Activated CD4-positive, alpha-beta memory T cell treated with anti-CD3 and anti-CD28 coated beads for 36 hours (primary cell): ENCODE data around the gene PCDHA8. TPM values are rescaled to one million over a fixed set of nuclear protein-coding genes. Genes with fewer than 3 reads are reported as not detected.
"Not testable (repeated sequence)": the region's sequence is repeated elsewhere in the genome, so short reads cannot be mapped to it uniquely, and the experiment has no call there.

Source experiments
- CTCF ChIA-PET: fragments of 350-600 bp; sonication (Branson Sonifier 250); formaldehyde crosslinking; loops from one replicate; lab custom pipeline; 2021; ENCODE audit warnings: antibody characterized with exemption, inconsistent platforms; lab: Charles Lee
- POLR2A ChIA-PET: fragments of 350-600 bp; sonication (Branson Sonifier 250); formaldehyde crosslinking; loops from one replicate; lab custom pipeline; 2021; ENCODE audit warnings: antibody characterized with exemption; lab: Charles Lee
- DNase-seq: peaks from one replicate; pipeline ENCODE4 v3.0.0-alpha.2; 2020
- H3K27ac Mint-ChIP-seq: one replicate; pipeline ENCODE4 v1.8.0; 2021; ENCODE audit warnings: mixed read lengths
- H3K27me3 Mint-ChIP-seq: one replicate; pipeline ENCODE4 v1.8.0; 2021; ENCODE audit warnings: mixed read lengths
- H3K36me3 Mint-ChIP-seq: one replicate; pipeline ENCODE4 v1.8.0; 2021; ENCODE audit warnings: mixed read lengths
- H3K4me1 Mint-ChIP-seq: one replicate; pipeline ENCODE4 v1.8.0; 2021; ENCODE audit warnings: low read depth, mixed read lengths
- H3K4me3 Mint-ChIP-seq: one replicate; pipeline ENCODE4 v1.8.0; 2021; ENCODE audit warnings: mild to moderate bottlenecking, mixed read lengths
- H3K9me3 Mint-ChIP-seq: one replicate; pipeline ENCODE4 v1.8.0; 2021; ENCODE audit warnings: mixed read lengths
- intact Hi-C: fragments of 100-400 bp; cut with micrococcal nuclease; formaldehyde crosslinking; loops from one replicate; pipeline ENCODE4 v1.15.1; 2023
- total RNA-seq, 2 experiments: library from RNA; stranded (reverse); gene quantifications; one replicate each; pipeline ENCODE4 v1.2.3, GENCODE V29; 2021

PCDHA8 gene
- total RNA-seq, 2 experiments from 2014 or later, result not detected

- H3K4me3 Mint-ChIP-seq, intact Hi-C loops, H3K4me1 Mint-ChIP-seq, H3K27ac Mint-ChIP-seq, DNase-seq, POLR2A ChIA-PET, H3K36me3 Mint-ChIP-seq: not testable (repeated sequence)
- CTCF ChIA-PET, result interaction anchor here (0.9 kb wide), 1 partner anchor 192 kb away, joined by 3 read pairs; no protein-coding TSS in a partner anchor
- H3K27me3 Mint-ChIP-seq, result peaks cover 15% of the 10 kb centered on the region
- H3K9me3 Mint-ChIP-seq, result peaks cover 21% of the 10 kb centered on the region
Measured at GRCh38 chr5:140834439-140835008, 6.5 kb upstream of the PCDHA8 start.

DNA sequence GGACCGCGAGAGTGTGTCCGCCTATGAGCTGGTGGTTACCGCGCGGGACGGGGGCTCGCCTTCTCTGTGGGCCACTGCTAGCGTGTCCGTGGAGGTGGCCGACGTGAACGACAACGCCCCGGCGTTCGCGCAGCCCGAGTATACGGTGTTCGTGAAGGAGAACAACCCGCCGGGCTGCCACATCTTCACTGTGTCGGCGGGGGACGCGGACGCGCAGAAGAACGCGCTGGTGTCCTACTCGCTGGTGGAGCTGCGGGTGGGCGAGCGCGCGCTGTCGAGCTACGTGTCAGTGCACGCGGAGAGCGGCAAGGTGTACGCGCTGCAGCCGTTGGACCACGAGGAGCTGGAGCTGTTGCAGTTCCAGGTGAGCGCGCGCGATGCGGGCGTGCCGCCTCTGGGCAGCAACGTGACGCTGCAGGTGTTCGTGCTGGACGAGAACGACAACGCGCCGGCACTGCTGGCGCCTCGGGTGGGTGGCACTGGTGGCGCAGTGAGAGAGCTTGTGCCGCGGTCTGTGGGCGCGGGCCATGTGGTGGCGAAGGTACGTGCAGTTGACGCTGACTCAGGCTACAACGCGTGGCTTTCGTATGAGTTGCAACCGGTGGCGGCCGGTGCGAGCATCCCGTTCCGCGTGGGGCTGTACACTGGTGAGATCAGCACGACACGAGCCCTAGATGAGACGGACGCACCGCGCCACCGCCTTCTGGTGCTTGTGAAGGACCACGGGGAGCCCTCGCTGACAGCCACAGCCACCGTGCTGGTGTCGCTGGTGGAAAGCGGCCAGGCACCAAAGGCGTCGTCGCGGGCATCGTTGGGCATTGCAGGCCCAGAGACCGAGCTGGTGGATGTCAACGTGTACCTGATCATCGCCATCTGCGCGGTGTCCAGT lies 5.1 kb upstream of the PCDHA8 start:
- intact Hi-C loops, result no loop called here
- Mint-ChIP-seq H3K4me1 (no peaks in the 10 kb centered on the region), H3K9me3 (peaks cover 23% of the 10 kb centered on the region), H3K4me3 (no peak overlapping the region), H3K27ac (no peak overlapping the region), H3K36me3 (peaks cover 9% of the 10 kb centered on the region), H3K27me3 (peaks cover 17% of the 10 kb centered on the region)
- ChIA-PET POLR2A (no interaction called here), CTCF (interaction anchor here (0.6 kb wide), 1 partner anchor 52 kb away, joined by 3 read pairs; no protein-coding TSS in a partner anchor)
- DNase-seq, result no peak

GRCh38 chr5:140842798-140843733 lies 2.1 kb downstream of the PCDHA8 start:
- H3K4me1 Mint-ChIP-seq, result no peaks in the 10 kb centered on the region
- peaks cover 5% of the 10 kb centered on the region for H3K36me3 Mint-ChIP-seq
- ChIA-PET POLR2A (no interaction called here), CTCF (no interaction called here)
- no peak overlapping the region for H3K27ac Mint-ChIP-seq
- intact Hi-C loops, result no loop called here
- H3K9me3 Mint-ChIP-seq, result peaks cover 20% of the 10 kb centered on the region
- no peak for DNase-seq
- H3K27me3 Mint-ChIP-seq, result peaks cover 12% of the 10 kb centered on the region
- no peak overlapping the region for H3K4me3 Mint-ChIP-seq

GRCh38 chr5:140848139-140849102 lies 7.4 kb downstream of the PCDHA8 start, which contains the start of gene PCDHA9:
TSS of gene PCDHA9 (plus strand) at chr5:140848382. CDS start at chr5:140848496, 114 bp downstream.
- H3K36me3 Mint-ChIP-seq, H3K27ac Mint-ChIP-seq, intact Hi-C loops, DNase-seq, H3K4me3 Mint-ChIP-seq, H3K4me1 Mint-ChIP-seq, POLR2A ChIA-PET: not testable (repeated sequence)
- Mint-ChIP-seq H3K9me3 (peaks cover 13% of the 10 kb centered on the region), H3K27me3 (peaks cover 13% of the 10 kb centered on the region)
- CTCF ChIA-PET, result interaction anchor here (2.0 kb wide), 1 partner anchor 21 kb away, joined by 6 read pairs; the partner anchor contains the start of gene PCDHA11

DNA sequence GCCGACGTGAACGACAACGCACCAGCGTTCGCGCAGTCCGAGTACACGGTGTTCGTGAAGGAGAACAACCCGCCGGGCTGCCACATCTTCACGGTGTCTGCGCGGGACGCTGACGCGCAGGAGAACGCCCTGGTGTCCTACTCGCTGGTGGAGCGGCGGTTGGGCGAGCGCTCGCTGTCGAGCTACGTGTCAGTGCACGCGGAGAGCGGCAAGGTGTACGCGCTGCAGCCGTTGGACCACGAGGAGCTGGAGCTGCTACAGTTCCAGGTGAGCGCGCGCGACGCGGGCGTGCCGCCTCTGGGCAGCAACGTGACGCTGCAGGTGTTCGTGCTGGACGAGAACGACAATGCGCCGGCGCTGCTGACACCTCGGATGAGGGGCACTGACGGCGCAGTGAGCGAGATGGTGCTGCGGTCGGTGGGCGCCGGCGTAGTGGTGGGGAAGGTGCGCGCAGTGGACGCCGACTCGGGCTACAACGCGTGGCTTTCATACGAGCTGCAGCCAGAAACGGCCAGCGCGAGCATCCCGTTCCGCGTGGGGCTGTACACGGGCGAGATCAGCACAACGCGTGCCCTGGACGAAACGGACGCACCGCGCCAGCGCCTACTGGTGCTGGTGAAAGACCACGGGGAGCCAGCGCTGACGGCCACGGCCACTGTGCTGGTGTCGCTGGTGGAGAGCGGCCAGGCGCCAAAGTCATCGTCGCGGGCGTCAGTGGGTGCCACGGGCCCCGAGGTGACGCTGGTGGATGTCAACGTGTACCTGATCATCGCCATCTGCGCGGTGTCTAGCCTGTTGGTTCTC lies 9.0 kb downstream of the PCDHA8 start:
- H3K36me3 Mint-ChIP-seq, DNase-seq, H3K4me1 Mint-ChIP-seq, H3K4me3 Mint-ChIP-seq, CTCF ChIA-PET, intact Hi-C loops, H3K27ac Mint-ChIP-seq, POLR2A ChIA-PET: not testable (repeated sequence)
- peaks cover 17% of the 10 kb centered on the region for H3K27me3 Mint-ChIP-seq
- H3K9me3 Mint-ChIP-seq, result peaks cover 13% of the 10 kb centered on the region

- intact Hi-C loops, result no loop called here
- H3K27ac Mint-ChIP-seq, result no peak within 1 kb of the TSS
- CTCF ChIA-PET, result interaction anchor here (0.6 to 1.3 kb wide), 2 partner anchors 12 to 14 kb away, joined by 3 read pairs; partner anchors contain the start of gene PCDHA11
Measured at GRCh38 chr5:140855772-140856674, 15.0 kb downstream of the PCDHA8 start, which contains the start of gene PCDHA10. TSS of gene PCDHA10 (plus strand) at chr5:140855897. CDS start at chr5:140856049, 152 bp downstream.

DNA sequence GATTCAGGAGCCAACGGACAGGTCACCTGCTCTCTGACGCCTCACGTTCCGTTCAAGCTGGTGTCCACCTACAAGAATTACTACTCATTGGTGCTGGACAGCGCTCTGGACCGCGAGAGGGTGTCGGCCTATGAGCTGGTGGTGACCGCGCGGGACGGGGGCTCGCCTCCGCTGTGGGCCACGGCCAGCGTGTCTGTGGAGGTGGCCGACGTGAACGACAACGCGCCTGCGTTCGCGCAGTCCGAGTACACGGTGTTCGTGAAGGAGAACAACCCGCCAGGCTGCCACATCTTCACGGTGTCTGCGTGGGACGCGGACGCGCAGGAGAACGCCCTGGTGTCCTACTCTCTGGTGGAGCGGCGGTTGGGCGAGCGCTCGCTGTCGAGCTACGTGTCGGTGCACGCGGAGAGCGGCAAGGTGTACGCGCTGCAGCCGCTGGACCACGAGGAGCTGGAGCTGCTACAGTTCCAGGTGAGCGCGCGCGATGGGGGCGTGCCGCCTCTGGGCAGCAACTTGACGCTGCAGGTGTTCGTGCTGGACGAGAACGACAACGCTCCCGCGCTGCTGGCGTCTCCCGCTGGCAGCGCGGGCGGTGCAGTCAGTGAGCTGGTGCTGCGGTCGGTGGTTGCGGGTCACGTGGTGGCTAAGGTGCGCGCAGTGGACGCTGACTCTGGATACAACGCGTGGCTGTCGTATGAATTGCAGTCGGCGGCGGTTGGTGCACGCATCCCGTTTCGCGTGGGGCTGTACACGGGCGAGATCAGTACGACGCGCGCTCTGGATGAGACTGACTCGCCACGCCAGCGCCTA lies 16.4 kb downstream of the PCDHA8 start:
- CTCF ChIA-PET, result interaction anchor here (1.3 kb wide), 1 partner anchor 16 kb away, joined by 3 read pairs; no protein-coding TSS in a partner anchor

More at GRCh38 chr5:140855772-140856674, 15.0 kb downstream of the PCDHA8 start, which contains the start of gene PCDHA10:
- peaks cover 3% of the 10 kb centered on the region for H3K36me3 Mint-ChIP-seq
- peaks cover 19% of the 10 kb centered on the region for H3K27me3 Mint-ChIP-seq
- H3K9me3 Mint-ChIP-seq, result peaks cover 20% of the 10 kb centered on the region
- DNase-seq, result no peak
- no peak within 1 kb of the TSS for H3K4me3 Mint-ChIP-seq
- POLR2A ChIA-PET, result no interaction called here
- H3K4me1 Mint-ChIP-seq, result no peaks in the 10 kb centered on the region

GRCh38 chr5:140857987-140858240 lies 16.9 kb downstream of the PCDHA8 start:
- DNase-seq, result no peak
- Mint-ChIP-seq H3K4me1 (no peaks in the 10 kb centered on the region), H3K27me3 (peaks cover 23% of the 10 kb centered on the region), H3K36me3 (peaks cover 3% of the 10 kb centered on the region), H3K27ac (no peak overlapping the region), H3K4me3 (no peak overlapping the region), H3K9me3 (peaks cover 25% of the 10 kb centered on the region)
- POLR2A ChIA-PET, result no interaction called here
- intact Hi-C loops, result no loop called here
- CTCF ChIA-PET, result no interaction called here

More for the DNA sequence above, 16.4 kb downstream of the PCDHA8 start:
- no peak overlapping the region for H3K27ac Mint-ChIP-seq
- peaks cover 27% of the 10 kb centered on the region for H3K9me3 Mint-ChIP-seq
- DNase-seq, result no peak
- POLR2A ChIA-PET, result no interaction called here
- peaks cover 3% of the 10 kb centered on the region for H3K36me3 Mint-ChIP-seq
- intact Hi-C loops, result no loop called here
- H3K4me1 Mint-ChIP-seq, result no peaks in the 10 kb centered on the region
- no peak overlapping the region for H3K4me3 Mint-ChIP-seq
- H3K27me3 Mint-ChIP-seq, result peaks cover 25% of the 10 kb centered on the region
